GM12801 (cell line): ENCODE results near the gene THAP5.

Experiments
- CTCF ChIP-seq: IDR thresholded peaks from one replicate; pipeline ENCODE4 v1.5.1; 2011; ENCODE audit warnings: control low read depth; ENCODE audit not compliant: insufficient read length; ENCODE audit errors: extremely low read depth

THAP5 gene

GRCh38 chr7:108592646-108593201 is 23.2 kb upstream of the THAP5 start:
- TF ChIP-seq CTCF, result no peak

DNA sequence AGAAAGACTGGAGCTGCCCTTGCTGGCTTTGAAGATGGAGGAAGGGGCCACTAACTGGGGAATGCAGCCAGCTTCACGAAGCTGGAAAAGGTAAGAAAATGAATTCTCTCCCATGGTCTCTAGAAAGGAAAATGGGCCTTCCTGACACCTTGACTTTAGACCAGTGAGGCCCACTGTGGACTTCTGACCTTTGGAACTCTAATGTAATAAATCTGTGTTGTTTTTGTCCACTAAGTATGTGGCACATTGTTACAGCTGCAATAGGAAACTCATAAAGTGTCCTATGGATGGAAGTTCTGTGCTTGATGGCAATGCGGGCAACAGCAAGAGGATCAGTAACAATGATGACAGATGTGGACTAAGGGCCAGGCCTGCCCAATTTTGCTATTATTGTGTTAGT is 21.1 kb upstream of the THAP5 start:
- no peak for TF ChIP-seq CTCF

DNA sequence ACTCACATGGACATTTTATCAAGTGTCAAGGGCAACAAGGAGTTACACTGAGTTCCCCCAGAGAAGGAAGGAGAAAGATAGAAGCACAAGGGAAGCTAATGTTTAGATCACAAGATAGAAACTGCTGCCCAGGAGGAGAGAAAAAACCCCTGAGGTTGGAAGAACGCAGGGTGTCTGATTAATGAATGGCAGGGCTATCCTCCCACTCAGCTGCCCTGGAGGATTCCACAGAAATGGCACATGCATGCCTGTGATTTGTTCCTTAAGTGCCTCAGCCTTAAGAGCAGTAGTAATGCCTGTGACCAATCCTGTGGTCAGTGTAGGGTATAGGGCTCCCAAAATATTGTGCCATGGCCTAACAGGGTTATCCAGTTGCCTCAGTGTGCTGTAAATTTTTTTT is 20.4 kb upstream of the THAP5 start:
- TF ChIP-seq CTCF, result no peak

- TF ChIP-seq CTCF, result no peak
Measured at GRCh38 chr7:108589199-108589598, 19.7 kb upstream of the THAP5 start.

DNA sequence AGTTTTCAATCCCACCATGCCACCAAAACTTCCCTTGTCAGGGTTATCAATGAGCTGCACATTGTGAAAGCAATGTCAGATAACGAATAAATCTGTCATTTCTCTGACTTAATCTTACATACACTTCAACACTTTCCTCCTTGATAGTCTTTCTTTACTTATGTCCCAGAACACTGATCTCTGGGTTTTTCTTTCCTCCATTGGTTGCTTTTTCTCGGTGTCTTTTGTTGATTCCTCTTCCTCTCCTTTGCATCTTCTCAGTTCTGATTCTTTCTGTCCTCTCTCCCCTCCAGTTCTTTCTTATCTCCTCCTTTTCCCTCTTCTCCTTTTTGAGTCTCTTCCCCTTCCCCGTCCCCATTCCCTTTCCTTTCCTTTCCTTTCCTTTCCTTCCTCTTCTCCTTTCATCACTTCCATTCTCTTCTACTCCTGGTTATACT is 16.8 kb upstream of the THAP5 start:
- no peak for TF ChIP-seq CTCF

- TF ChIP-seq CTCF, result no peak
Measured at GRCh38 chr7:108585843-108586242, 16.3 kb upstream of the THAP5 start.

DNA sequence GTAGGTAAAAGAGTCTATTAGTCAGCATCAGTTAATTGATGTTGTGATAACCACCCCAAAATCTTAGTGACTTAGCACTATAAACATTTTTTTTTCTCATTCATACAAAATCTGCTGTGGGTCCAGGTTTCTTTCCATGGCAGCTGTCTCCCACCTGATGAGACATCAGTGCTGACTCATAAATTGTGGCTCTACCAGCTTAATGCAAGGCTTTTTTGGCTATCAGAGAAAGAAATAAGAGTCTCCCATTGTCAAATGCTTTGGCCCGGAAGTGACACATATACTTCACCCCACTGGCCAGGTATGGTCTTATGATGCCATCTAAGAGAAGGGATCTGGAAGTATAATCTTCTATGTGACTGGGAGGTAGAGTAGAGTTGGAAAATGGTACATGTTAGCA is 14.7 kb upstream of the THAP5 start:
- TF ChIP-seq CTCF, result no peak
